Panc1 (cell line): ENCODE data around the gene ZNFX1.

ENCODE experiments used
- CTCF ChIP-seq: fragments of 450-650 bp; IDR thresholded peaks from 2 replicates; pipeline ENCODE4 v1.5.1; 2017; ENCODE audit warnings: mild to moderate bottlenecking
- POLR2AphosphoS5 ChIP-seq: IDR thresholded peaks from 2 replicates; pipeline ENCODE4 v1.6.1; 2012; ENCODE audit warnings: mild to moderate bottlenecking, low read depth, low read length, moderate library complexity
- SIN3A ChIP-seq: IDR thresholded peaks from 2 replicates; pipeline ENCODE4 v1.6.1; 2012; ENCODE audit warnings: low read depth, mild to moderate bottlenecking, low read length, moderate library complexity, borderline replicate concordance; ENCODE audit not compliant: insufficient read depth
- TCF7L2 ChIP-seq: IDR thresholded peaks from 2 replicates; pipeline ENCODE4 v1.6.1; 2011; ENCODE audit warnings: mild to moderate bottlenecking, low read depth, low read length, inconsistent platforms

- TF ChIP-seq SIN3A = no peak
- TF ChIP-seq CTCF = no peak
- no peak for TF ChIP-seq POLR2AphosphoS5
- TF ChIP-seq TCF7L2 = no peak
Observed at GRCh38 chr20:49225896-49226295, 52.0 kb downstream of the ZNFX1 start.
